PC-9 (cell line): ENCODE measurements around the gene SULT1C4.

Source experiments
- CTCF ChIP-seq: fragments of 200-600 bp; sonication (generic); conservative IDR thresholded peaks from 2 replicates; pipeline ENCODE4 v1.6.1; 2017; ENCODE audit warnings: mixed run types, antibody characterized with exemption, mild to moderate bottlenecking, moderate library complexity
- EZH2 ChIP-seq: fragments of 200-600 bp; sonication (generic); IDR thresholded peaks from 2 replicates; pipeline ENCODE4 v1.8.0; 2017; ENCODE audit warnings: antibody characterized with exemption, low read depth

GRCh38 chr2:108378851-108379250, 1.1 kb downstream of the SULT1C4 start:
- no peak for TF ChIP-seq CTCF
- TF ChIP-seq EZH2 = no peak
